T-helper 2 cell treated with Interferon-gamma antibody and Interleukin-4, amounts not matched to agents 100 ng/mL and 5 ng/mL, for 36 hours (primary cell): ENCODE data around the gene ZNF32. TPM values are rescaled to one million over a fixed set of nuclear protein-coding genes. Genes with fewer than 3 reads are reported as not detected.

Source experiments
- intact Hi-C: fragments of 100-400 bp; cut with micrococcal nuclease; formaldehyde crosslinking; loops from one replicate; pipeline ENCODE4 v1.15.1; 2023
- total RNA-seq: library from RNA; stranded (reverse); gene quantifications from 2 replicates; pipeline ENCODE4 v1.2.3, GENCODE V29; 2022

The ZNF32 gene, protein sequence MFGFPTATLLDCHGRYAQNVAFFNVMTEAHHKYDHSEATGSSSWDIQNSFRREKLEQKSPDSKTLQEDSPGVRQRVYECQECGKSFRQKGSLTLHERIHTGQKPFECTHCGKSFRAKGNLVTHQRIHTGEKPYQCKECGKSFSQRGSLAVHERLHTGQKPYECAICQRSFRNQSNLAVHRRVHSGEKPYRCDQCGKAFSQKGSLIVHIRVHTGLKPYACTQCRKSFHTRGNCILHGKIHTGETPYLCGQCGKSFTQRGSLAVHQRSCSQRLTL
- total RNA-seq: 17.2 and 18.0 TPM in 2 replicates

GRCh38 chr10:43648398-43649184 lies at the start of gene ZNF32:
Gene ZNF32 (minus strand): TSS chr10:43648881. CDS start chr10:43646133, 2,748 bp downstream.
- intact Hi-C loops: loop anchor here (1.0 to 10.0 kb wide), 7 partner anchors 42 to 1096 kb away; partner anchors contain the start of genes BMS1, CSGALNACT2, ZNF239 and ZNF485

DNA sequence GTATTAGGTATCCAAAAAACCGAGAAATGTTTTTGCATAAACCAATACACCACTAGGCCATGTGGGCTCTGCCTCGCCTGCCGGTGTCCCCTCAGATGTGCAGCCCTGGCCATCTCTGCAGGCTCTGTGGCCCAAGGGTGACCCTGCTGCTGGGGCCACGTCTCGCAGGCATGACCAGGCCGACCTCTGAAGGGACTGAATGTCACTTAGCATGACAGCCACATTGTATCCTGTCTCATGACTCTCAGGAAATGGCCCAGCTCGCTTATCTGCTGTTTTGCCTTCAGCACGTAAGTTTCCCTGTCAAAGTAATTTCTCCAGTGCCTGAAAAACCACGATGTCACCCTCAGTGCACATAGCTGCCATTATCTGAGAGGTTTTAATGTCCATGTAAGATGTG lies 49.5 kb upstream of the ZNF32 start:
- intact Hi-C loops: no loop called here

DNA sequence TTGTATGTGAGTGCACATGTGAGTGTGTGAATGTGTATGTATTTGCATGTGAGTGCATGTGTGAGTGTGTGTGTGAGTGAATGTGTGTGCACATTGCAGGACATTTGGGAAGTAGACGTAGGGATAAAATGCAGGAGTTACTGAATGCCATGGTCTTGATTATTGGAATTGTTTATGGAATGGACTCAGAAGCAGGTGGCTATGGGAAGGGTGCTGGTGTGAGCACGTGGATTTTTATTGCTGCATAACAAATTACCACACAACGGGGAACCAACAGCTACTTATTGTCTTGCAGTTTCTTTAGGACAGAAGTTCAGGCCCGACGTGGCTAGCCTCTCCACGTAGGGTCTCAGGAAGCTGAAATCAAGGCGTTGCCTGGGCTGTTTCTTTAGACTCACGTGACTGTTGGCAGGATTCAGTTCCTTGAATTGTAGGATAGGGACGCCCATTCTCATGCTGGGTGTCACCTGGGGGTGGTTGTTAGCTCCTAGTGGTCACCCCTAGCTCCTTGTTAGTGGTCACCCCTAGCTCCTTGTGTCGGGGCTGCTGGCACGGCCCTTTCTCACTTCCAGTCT lies 48.3 kb upstream of the ZNF32 start:
- intact Hi-C loops: no loop called here

DNA sequence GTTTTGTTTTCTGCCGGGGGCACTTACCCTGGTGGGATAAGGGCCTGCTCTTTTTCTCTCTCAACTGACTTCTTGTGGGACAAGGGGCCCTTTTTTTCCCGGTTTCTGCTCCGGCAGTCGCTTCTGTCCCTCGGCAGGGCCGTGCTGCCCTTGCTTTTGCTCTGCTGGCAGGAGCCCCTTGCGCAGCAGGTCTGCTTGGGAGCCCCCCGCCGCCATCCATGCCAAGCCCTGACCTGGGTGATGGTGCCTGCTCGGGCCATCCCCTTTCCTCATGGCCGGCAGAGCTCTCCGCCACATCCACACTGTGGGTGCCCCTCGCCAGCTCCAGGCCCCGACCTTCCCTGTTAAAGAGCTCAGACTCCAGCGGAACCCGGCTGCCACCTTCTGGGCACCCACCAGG lies 47.0 kb upstream of the ZNF32 start:
- intact Hi-C loops: no loop called here

DNA sequence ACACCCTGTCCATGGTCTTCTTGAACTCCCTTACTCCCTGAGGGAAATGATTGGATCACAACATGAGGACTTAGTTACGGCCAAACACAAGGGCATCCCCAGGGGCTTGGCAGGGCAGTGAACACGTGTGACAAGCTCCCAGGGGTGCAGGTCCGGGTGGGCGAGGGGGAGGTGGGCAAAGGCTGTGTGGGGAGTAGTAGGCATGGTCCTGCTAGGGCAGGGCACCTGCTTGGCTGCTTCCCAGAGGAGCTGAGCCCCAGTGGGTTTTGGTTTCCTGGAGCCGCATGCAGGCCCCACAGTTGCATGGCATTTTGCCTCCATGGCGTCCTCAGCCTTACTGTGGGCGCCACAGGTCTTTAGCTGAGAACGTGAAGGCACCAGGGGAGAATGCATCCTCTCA lies 46.6 kb upstream of the ZNF32 start:
- intact Hi-C loops: no loop called here

DNA sequence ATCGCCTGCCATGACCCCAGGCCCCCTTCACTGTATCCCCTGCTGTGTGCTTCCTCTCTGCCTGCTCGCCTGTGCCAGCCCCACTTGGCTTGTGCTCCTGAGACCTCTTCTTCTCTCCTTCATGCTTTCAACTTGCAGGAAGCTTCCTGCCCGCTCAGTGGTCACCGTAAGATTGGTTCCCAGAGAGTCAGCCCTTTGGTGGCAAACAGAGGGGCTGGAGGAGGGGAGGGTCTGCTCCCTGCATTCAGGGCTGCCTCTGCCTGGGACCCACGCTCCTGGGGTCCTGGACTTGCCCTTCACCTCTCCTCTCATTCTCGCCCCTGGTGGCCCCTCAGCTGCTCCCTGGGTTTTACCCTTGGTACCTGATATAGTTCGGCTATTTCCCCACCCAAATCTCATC lies 45.8 kb upstream of the ZNF32 start:
- intact Hi-C loops: loop anchor here (5.0 kb wide), 3 partner anchors 88 to 693 kb away; partner anchors contain the start of gene CXCL12

- intact Hi-C loops: loop anchor here (5.0 kb wide), 3 partner anchors 89 to 694 kb away; partner anchors contain the start of gene CXCL12
Observed at GRCh38 chr10:43693602-43694001, 44.9 kb upstream of the ZNF32 start.

DNA sequence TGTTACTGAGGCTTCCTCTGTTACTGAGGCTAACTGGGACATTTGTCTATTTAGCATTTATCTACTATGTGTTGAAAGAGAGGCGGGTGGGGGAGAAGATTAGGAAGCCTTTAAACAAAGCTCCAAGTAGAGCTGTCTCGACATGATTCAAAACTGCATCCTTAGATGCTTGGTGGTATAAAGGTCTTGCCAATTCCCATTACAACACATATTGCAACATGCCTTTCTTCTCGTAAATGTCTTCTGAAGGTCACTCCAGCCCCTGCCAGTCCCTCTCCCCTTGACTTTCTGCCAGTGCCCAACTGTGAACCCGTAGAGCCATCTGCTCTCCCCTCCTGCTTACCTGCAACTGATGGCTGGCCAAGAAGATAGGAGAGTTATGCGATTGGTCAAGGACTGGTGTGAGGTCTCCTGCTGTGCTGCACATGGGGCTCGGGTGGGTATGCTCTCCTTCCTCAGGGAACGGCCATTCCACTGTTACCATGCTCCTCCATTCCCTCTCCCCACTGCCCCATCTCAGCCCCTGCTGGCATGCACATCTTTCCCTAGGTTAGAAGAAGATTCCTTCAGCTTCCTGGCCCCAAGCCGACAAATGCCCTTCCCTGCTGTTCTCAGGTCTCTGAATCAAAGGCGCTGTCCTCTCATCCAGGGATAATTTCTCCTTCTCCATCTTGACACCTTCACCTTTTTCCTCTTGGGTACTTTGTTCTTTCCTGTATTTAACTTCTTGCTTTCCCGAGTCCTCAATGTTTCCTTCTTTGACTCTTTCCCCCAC lies 43.6 kb upstream of the ZNF32 start:
- intact Hi-C loops: loop anchor here (5.0 kb wide), 3 partner anchors 90 to 695 kb away; partner anchors contain the start of gene CXCL12

DNA sequence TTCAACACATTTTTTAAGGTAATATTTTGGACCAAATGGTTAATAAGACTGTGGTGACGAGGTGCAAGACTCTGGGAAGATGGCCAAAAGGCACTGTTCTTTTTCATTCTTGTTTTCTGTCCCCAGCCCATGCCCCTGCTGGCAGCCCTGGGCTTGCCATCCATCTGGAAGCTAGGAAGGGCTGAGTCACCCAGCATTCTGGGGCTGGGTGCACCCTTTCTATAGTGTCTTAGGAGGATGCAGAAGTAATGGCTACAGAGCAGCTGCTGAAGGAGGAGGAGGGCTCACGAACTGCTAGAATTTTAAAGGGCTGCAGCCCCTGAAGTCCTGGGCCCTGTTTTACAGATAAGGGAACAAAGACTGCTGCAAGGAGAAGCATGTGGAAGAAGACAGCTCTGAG lies 42.8 kb upstream of the ZNF32 start:
- intact Hi-C loops: loop anchor here (5.0 kb wide), 3 partner anchors 91 to 696 kb away; partner anchors contain the start of gene CXCL12

GRCh38 chr10:43689955-43690771 lies 41.5 kb upstream of the ZNF32 start:
- intact Hi-C loops: loop anchor here (1.0 to 5.0 kb wide), 5 partner anchors 92 to 697 kb away; partner anchors contain the start of gene CXCL12

GRCh38 chr10:43689618-43689954 lies 40.9 kb upstream of the ZNF32 start:
- intact Hi-C loops: no loop called here

DNA sequence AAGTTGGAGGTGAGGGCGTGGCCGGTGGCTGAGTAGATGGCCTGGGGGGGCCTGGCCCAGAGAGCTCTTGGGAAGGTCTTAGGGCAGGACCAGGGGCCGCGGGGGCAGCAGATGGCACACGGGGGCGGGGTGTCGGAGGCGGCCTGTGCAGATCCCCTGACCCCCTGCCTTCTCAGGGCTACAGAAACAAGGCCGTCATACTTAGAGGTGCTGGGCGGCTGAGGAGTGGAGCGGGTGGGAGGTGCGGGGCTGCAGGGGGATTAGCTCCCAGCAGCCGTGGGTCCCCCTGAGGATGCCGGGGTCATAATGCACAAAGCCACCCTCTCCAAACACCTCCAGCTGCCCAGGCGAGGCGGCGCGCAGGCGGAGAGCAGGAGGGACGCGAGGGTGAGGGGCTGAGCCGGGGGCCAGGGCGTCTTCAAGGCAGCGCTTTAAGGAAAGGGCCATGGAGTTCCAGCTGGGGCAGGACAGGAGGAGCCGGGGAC lies 40.4 kb upstream of the ZNF32 start:
- intact Hi-C loops: no loop called here

GRCh38 chr10:43688348-43688892 lies 39.7 kb upstream of the ZNF32 start:
- intact Hi-C loops: no loop called here

DNA sequence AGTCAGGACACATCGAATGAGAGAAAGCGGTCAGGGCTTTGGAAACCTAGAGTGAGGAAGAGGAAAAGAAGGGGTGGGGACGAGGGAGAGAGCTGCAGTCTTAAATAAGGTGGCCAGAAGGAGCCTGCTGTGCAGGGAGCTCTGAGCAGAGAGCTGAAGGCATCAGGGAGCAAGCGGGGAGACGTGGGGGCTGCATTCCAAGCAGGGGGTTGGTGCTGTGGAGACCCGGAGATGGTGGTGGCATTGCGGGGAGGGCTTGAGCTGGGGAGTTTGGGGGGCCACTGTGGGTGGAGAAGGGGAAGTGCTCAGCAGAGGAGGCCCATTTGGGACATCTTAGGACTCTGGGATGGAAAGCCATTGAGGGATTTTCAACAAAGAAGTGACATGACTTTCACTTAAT lies 38.7 kb upstream of the ZNF32 start:
- intact Hi-C loops: no loop called here

GRCh38 chr10:43686414-43686813 lies 37.7 kb upstream of the ZNF32 start:
- intact Hi-C loops: no loop called here

DNA sequence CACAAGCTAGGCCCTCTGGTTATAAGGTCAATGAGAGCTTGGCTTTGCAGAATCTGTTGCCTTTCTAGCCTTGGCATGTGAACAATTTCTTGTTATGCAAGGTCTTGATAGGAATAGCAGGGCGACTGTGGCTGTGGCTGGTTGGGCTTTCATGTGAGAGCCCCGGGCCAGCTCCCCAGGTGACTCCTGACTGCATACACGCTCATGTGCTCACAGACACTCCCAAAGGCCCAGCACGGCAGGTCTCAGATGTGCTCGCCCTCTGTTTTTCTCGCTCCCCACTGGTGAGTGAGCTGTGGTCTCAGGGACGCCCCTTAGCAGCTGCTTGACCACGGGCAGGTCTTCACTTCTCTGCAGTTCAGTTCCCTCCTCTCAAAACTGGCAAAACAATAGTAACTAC lies 37.1 kb upstream of the ZNF32 start:
- intact Hi-C loops: no loop called here

DNA sequence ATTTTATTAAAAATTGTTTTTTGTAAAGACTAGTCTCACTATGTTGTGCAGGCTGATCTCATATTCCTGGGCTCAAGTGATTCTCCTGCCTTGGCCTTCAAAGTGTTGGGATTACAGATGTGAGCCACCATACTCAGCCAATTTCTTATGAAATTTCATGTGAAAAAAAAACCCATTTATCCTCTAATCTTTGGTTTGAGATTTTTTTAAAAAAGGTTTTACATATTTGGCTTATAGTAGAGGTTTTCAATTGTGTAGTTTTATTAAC lies 35.5 kb upstream of the ZNF32 start:
- intact Hi-C loops: no loop called here

DNA sequence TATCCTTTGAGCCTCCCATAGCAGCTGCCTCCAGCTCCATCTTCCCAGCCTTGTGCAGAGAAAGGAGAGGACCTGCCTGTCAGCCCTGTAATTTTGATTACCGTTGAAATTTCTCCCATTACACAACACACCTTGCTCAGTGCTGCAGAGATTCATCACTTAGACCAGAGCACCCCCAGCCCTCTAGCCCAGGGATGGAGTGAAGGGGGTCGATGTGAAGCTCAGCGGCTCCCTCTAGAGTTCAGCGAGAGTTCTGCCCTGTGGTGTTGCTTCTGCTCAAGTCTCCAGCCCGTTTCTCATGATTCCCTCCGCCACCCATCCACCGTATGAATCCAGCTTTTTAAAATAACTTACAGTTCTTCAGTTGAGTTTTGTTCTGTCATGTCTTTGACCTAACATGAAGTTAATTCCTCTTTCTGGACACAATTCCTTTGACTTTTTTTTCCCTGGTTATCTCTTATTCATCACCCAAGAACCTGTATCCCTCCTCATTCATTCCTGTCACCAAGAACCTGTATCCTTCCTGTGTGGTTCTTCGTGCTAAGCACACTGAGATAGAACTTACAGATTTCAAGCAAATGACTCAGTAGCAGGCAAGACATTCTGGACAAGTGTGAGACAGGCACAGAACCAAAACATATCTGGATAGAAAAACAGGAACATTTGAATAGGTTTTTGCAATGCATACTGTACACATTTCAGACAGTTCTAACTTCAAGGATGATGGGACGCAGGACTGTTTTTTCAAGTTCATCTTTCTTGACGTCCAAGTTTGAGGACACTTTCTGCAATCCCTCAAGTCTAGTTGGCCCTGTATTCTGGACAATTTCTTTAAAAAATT lies 35.0 kb upstream of the ZNF32 start:
- intact Hi-C loops: no loop called here

DNA sequence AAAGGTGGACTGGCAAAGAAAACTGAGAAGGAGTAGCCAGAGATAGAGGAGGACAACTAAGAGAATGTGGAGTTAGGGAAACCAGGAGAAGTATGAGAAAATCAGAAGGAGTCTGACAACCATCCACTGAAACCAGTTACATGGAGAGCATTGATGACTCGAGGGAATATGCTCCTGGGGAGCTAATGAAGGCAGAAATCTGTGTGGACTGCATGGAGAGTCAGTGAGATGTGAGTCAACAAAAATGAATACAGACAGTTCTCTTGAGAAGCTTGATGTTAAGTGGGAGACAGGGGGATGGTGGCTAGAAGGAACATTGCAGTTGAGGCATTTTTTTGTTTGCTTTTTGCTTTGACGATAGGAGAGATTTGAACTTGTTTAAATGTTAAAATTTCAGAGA lies 34.3 kb upstream of the ZNF32 start:
- intact Hi-C loops: no loop called here
